Neural crest cell (in vitro differentiated cells): ENCODE measurements around the gene TP53. TPM values are rescaled to one million over a fixed set of nuclear protein-coding genes. Genes with fewer than 3 reads are reported as not detected.
A peak's percentile ranks its signal among the peaks of the same experiment; 100 is the strongest.

Source experiments
- DNase-seq: peaks from one replicate; pipeline ENCODE4 v3.0.0; 2021; ENCODE audit warnings: low read depth, mixed read lengths, low spot score
- H3K27ac Mint-ChIP-seq: one replicate; pipeline ENCODE4 v1.8.0; 2021; ENCODE audit warnings: mild to moderate bottlenecking, mixed read lengths; ENCODE audit not compliant: unreplicated experiment
- H3K27me3 Mint-ChIP-seq: 2 replicates; pipeline ENCODE4 v1.8.0; 2021; ENCODE audit warnings: low read depth, mild to moderate bottlenecking, mixed read lengths
- H3K36me3 Mint-ChIP-seq: 2 replicates; pipeline ENCODE4 v1.8.0; 2021; ENCODE audit warnings: low read depth, mild to moderate bottlenecking, mixed read lengths
- H3K4me1 Mint-ChIP-seq: 2 replicates; pipeline ENCODE4 v1.8.0; 2021; ENCODE audit warnings: mixed read lengths
- H3K4me3 Mint-ChIP-seq: one replicate; pipeline ENCODE4 v1.8.0; 2021; ENCODE audit warnings: mild to moderate bottlenecking, mixed read lengths
- H3K9me3 Mint-ChIP-seq: 2 replicates; pipeline ENCODE4 v1.8.0; 2021; ENCODE audit warnings: mixed read lengths
- total RNA-seq: library from RNA; stranded (reverse); gene quantifications from 2 replicates; pipeline ENCODE4 v1.2.1, GENCODE V29; 2021
- TF ChIP-seq, protein P1 (sequence below): fragments of 200-600 bp; sonication (generic); conservative IDR thresholded peaks from 2 replicates; pipeline ENCODE4 v1.5.0; 2021; ENCODE audit warnings: antibody characterized with exemption, mild to moderate bottlenecking

TP53 gene
- total RNA-seq, 1 donor from 2014 or later = 135 TPM

DNA sequence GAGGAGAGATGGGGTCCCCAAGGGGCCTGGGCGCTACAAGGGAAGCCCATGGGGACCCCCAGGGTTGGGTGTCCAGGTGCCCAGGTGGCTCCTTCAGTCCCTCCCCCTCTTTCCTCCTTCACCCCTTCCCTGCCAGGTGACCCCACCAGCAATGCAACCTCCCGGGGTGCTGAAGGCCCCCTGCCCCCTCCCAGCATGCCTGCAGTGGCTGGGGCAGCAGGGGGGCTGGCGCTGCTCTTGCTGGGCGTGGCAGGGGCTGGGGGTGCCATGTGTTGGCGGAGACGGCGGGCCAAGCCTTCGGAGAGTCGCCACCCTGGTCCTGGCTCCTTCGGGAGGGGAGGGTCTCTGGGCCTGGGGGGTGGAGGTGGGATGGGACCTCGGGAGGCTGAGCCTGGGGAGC, 21.7 kb upstream of the TP53 start:
- Mint-ChIP-seq H3K4me1 (peaks cover 61% of the 10 kb centered on the region), H3K9me3 (no peaks in the 10 kb centered on the region), H3K27ac (no peak overlapping the region), H3K36me3 (peaks cover 4% of the 10 kb centered on the region), H3K27me3 (peaks cover 14% of the 10 kb centered on the region), H3K4me3 (no peak overlapping the region)
- TF ChIP-seq, protein P1, sequence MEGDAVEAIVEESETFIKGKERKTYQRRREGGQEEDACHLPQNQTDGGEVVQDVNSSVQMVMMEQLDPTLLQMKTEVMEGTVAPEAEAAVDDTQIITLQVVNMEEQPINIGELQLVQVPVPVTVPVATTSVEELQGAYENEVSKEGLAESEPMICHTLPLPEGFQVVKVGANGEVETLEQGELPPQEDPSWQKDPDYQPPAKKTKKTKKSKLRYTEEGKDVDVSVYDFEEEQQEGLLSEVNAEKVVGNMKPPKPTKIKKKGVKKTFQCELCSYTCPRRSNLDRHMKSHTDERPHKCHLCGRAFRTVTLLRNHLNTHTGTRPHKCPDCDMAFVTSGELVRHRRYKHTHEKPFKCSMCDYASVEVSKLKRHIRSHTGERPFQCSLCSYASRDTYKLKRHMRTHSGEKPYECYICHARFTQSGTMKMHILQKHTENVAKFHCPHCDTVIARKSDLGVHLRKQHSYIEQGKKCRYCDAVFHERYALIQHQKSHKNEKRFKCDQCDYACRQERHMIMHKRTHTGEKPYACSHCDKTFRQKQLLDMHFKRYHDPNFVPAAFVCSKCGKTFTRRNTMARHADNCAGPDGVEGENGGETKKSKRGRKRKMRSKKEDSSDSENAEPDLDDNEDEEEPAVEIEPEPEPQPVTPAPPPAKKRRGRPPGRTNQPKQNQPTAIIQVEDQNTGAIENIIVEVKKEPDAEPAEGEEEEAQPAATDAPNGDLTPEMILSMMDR = no peak
- DNase-seq = no peak

GRCh38 chr17:7707858-7708750, 20.8 kb upstream of the TP53 start:
- Mint-ChIP-seq H3K9me3 (no peaks in the 10 kb centered on the region), H3K4me1 (peaks cover 63% of the 10 kb centered on the region), H3K27me3 (peaks cover 15% of the 10 kb centered on the region), H3K36me3 (peaks cover 4% of the 10 kb centered on the region), H3K27ac (no peak overlapping the region), H3K4me3 (peak overlapping the region; percentile 79)
- TF ChIP-seq, protein P1 = no peak
- no peak for DNase-seq

DNA sequence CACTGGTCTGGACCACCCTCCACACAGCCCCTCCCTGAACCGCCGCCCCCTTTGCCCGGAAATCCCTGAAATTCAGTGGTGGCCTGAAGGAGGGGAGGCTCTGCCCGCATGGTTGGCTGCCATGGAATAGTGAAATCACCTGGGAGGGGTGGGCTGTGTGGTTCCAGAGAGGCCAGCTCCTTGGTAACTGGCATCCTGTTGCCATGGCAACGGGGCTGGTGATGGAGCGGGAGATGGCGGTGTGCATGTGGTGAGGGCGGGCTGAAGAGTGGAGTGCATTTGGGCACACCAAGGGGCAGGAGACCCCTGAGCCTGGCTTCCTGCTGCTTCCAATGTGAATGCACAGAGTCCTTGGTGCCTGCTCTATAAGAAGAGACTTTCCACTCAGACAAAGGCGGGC, 20.2 kb upstream of the TP53 start:
- H3K36me3 Mint-ChIP-seq = peaks cover 4% of the 10 kb centered on the region
- H3K9me3 Mint-ChIP-seq = no peaks in the 10 kb centered on the region
- H3K4me1 Mint-ChIP-seq = peaks cover 61% of the 10 kb centered on the region
- no peak overlapping the region for H3K27ac Mint-ChIP-seq
- peak overlapping the region; percentile 79 for H3K4me3 Mint-ChIP-seq
- TF ChIP-seq, protein P1 = no peak
- no peak for DNase-seq
- peaks cover 15% of the 10 kb centered on the region for H3K27me3 Mint-ChIP-seq

DNA sequence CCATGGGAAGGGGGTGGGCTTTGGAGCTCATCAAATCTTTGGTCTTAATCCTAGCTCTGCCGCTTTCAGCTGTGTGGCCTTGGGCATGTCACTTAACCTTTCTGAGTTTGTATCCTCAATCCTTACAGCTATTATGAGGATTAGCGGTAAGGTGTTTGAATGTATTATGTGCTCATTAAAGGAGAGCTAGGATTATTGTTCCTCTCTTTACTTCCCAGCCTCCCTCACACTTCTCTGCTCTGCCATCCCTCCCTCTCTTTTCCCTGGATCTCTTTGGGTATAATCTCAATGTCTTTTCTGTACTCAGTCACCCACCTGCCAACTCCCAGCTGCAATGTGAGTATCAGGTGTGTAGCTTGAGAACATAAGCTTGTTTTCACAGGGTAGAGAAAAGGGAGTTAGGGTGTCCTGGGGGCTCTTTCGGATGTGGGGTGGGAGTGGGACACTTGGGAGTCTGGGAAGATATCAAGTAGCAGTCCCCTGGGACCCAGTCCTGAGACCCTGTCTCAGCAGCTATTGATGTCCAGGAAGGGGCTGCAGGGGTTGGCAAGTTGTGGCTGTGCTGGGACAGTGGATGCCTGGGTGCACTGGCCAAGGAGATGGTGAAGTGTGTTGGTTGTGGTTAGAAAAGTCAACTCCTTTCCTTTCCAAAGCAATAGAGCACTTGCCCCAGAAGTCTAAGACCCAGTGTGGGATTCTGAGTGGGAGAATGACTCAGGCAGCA, 19.5 kb upstream of the TP53 start:
- peak overlapping the region; percentile 94 for H3K4me3 Mint-ChIP-seq
- peaks cover 57% of the 10 kb centered on the region for H3K4me1 Mint-ChIP-seq
- peaks cover 15% of the 10 kb centered on the region for H3K27me3 Mint-ChIP-seq
- peaks cover 4% of the 10 kb centered on the region for H3K36me3 Mint-ChIP-seq
- DNase-seq = no peak
- TF ChIP-seq, protein P1 = no peak
- H3K27ac Mint-ChIP-seq = no peak overlapping the region
- no peaks in the 10 kb centered on the region for H3K9me3 Mint-ChIP-seq

GRCh38 chr17:7705269-7706255, 18.3 kb upstream of the TP53 start:
- peaks cover 46% of the 10 kb centered on the region for H3K4me1 Mint-ChIP-seq
- TF ChIP-seq, protein P1 = no peak
- H3K27me3 Mint-ChIP-seq = peaks cover 15% of the 10 kb centered on the region
- peak overlapping the region; percentile 27 for H3K27ac Mint-ChIP-seq
- peak overlapping the region; percentile 94 for H3K4me3 Mint-ChIP-seq
- no peak for DNase-seq
- peaks cover 2% of the 10 kb centered on the region for H3K36me3 Mint-ChIP-seq
- H3K9me3 Mint-ChIP-seq = no peaks in the 10 kb centered on the region
